ENCODE measurements around the gene SAMD8. TPM values are rescaled to one million over a fixed set of nuclear protein-coding genes. Genes with fewer than 3 reads are reported as not detected.

Gene SAMD8
- total RNA-seq, 1 donor from 2014 or later = 16.5 TPM

- H3K4me1 ChIP-seq = peaks cover 0 to 10% of the 10 kb centered on the region in 2 donors
- no peak for TF ChIP-seq CTCF (IDR thresholded peaks at IDR 0.05)
- no peaks in the 10 kb centered on the region for H3K9me3 ChIP-seq
- H3K36me3 ChIP-seq = no peaks in the 10 kb centered on the region
- no peak overlapping the region for H3K4me3 ChIP-seq
- DNase-seq (ENCODE audit: low spot score in 2 of 2) = no peak
- H3K27me3 ChIP-seq = no peaks in the 10 kb centered on the region
- intact Hi-C loops (cut with DNase I) = no loop called here
- no peak overlapping the region for H3K27ac ChIP-seq
These were observed 26.3 kb downstream of the SAMD8 start for GRCh38 chr10:75137533-75138438.

- Histone ChIP-seq H3K36me3 (no peaks in the 10 kb centered on the region), H3K9me3 (no peaks in the 10 kb centered on the region), H3K27ac (no peak overlapping the region), H3K27me3 (no peaks in the 10 kb centered on the region), H3K4me3 (no peak overlapping the region), H3K4me1 (peaks cover 0 to 14% of the 10 kb centered on the region in 2 donors)
- intact Hi-C loops (cut with DNase I) = no loop called here
- TF ChIP-seq CTCF (IDR thresholded peaks at IDR 0.05) = no peak
- no peak for DNase-seq (ENCODE audit: low spot score in 2 of 2)
These were observed 28.8 kb downstream of the SAMD8 start for GRCh38 chr10:75140246-75140645.

- Histone ChIP-seq H3K36me3 (no peaks in the 10 kb centered on the region), H3K27me3 (no peaks in the 10 kb centered on the region), H3K9me3 (no peaks in the 10 kb centered on the region), H3K4me3 (no peak overlapping the region), H3K27ac (peak overlapping the region in 1 of 2 donors; percentile 5), H3K4me1 (peaks cover 0 to 4% of the 10 kb centered on the region in 2 donors)
- intact Hi-C loops (cut with DNase I) = no loop called here
- no peak for DNase-seq (ENCODE audit: low spot score in 2 of 2)
- TF ChIP-seq CTCF (IDR thresholded peaks at IDR 0.05) = no peak
These were observed 31.9 kb downstream of the SAMD8 start for GRCh38 chr10:75143353-75143752.

- Histone ChIP-seq H3K4me3 (no peak overlapping the region), H3K27me3 (no peaks in the 10 kb centered on the region), H3K9me3 (no peaks in the 10 kb centered on the region), H3K27ac (no peak overlapping the region), H3K36me3 (peaks cover 1 to 3% of the 10 kb centered on the region in 2 donors), H3K4me1 (peaks cover 0 to 6% of the 10 kb centered on the region in 2 donors)
- no peak for DNase-seq (ENCODE audit: low spot score in 2 of 2)
- intact Hi-C loops (cut with DNase I) = no loop called here
- TF ChIP-seq CTCF (IDR thresholded peaks at IDR 0.05) = no peak
These were observed 34.1 kb downstream of the SAMD8 start for GRCh38 chr10:75145590-75145989.

- Histone ChIP-seq H3K27ac (no peak overlapping the region), H3K27me3 (no peaks in the 10 kb centered on the region), H3K9me3 (no peaks in the 10 kb centered on the region), H3K4me3 (no peak overlapping the region), H3K36me3 (peaks cover 11 to 13% of the 10 kb centered on the region in 2 donors), H3K4me1 (peaks cover 0 to 6% of the 10 kb centered on the region in 2 donors)
- no peak for TF ChIP-seq CTCF (IDR thresholded peaks at IDR 0.05)
- DNase-seq (ENCODE audit: low spot score in 2 of 2) = no peak
- intact Hi-C loops (cut with DNase I) = no loop called here
These were observed 35.3 kb downstream of the SAMD8 start for GRCh38 chr10:75146780-75147179.
